Prostate gland (tissue), 2 donors: ENCODE measurements around the gene MRPS18A.

Source experiments
- POLR2A ChIP-seq: fragments of 450-650 bp; IDR thresholded peaks from one replicate; pipeline ENCODE4 v1.6.1; 2016; ENCODE audit warnings: antibody characterized with exemption, mild to moderate bottlenecking
- POLR2AphosphoS5 ChIP-seq: sonication (generic); formaldehyde crosslinking; IDR thresholded peaks from one replicate; pipeline ENCODE4 v1.6.1; 2017; ENCODE audit warnings: antibody characterized with exemption
- TF ChIP-seq, protein P1 (sequence below), 4 experiments: fragments of 200-600 bp in 2 of 4; fragments of 450-650 bp in 2 of 4; sonication (generic) in 2 of 4; IDR thresholded peaks; 1 replicate in 3 of 4; 2 replicates in 1 of 4; pipeline ENCODE4 v1.5.1; 2016 to 2019; ENCODE audit warnings: antibody characterized with exemption in 4 of 4, mild to moderate bottlenecking in 2 of 4, moderate library complexity in 2 of 4

DNA sequence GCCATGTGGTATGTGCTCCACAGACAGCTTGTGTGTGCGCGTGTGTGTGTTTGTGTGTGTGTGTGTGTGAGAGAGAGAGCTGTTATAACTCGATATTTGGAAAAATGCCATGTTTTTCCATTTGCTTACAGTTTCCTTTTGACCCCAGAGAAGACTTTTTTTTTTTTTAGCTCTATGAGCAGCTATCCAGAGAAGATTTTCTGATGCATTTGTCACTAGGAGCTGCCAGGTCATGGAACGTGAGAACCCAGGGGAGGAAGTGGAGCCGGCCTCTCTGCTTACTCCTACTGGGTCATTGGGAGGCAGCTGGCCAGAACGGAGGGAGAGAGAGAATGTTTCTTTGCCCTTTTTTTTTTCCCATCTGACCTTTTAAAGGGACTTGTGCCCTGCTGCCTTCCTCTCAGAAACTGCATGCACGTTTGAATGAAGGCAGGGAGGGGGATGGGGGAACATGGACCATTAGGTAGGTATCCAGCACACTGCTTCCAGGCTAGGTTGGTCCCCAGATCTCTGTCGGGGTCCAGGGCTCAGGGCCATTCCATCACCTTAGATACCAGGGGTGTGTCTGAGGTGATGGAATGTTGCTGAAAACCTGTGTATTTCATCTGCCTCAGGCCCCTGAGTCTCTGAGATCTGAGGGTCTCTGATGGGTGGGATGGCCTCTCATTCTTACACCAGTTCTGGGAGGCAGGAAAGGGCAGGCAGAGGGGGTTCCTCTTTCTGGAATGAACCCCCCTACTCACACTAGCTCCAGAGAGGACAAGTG lies 11.2 kb upstream of the MRPS18A start:
- TF ChIP-seq, protein P1, sequence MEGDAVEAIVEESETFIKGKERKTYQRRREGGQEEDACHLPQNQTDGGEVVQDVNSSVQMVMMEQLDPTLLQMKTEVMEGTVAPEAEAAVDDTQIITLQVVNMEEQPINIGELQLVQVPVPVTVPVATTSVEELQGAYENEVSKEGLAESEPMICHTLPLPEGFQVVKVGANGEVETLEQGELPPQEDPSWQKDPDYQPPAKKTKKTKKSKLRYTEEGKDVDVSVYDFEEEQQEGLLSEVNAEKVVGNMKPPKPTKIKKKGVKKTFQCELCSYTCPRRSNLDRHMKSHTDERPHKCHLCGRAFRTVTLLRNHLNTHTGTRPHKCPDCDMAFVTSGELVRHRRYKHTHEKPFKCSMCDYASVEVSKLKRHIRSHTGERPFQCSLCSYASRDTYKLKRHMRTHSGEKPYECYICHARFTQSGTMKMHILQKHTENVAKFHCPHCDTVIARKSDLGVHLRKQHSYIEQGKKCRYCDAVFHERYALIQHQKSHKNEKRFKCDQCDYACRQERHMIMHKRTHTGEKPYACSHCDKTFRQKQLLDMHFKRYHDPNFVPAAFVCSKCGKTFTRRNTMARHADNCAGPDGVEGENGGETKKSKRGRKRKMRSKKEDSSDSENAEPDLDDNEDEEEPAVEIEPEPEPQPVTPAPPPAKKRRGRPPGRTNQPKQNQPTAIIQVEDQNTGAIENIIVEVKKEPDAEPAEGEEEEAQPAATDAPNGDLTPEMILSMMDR (IDR thresholded peaks at IDR 0.05), result no peak
- no peak for TF ChIP-seq POLR2A
- TF ChIP-seq POLR2AphosphoS5, result no peak
